Spinal cord (tissue), 10 donors: ENCODE data around the gene TFDP1. TPM values are rescaled to one million over a fixed set of nuclear protein-coding genes. Genes with fewer than 3 reads are reported as not detected.
A peak's percentile ranks its signal among the peaks of the same experiment; 100 is the strongest.

Source experiments
- DNase-seq, 6 donors: peaks; one replicate each; pipeline versions ENCODE4 v3.0.0 to v3.0.0-alpha.2; 2013 to 2015; ENCODE audit warnings: low spot score in 6 of 6, low read depth in 4 of 6
- H3K27ac ChIP-seq: one replicate; pipeline ENCODE4 v1.5.1; 2013; ENCODE audit warnings: low read depth, low read length, control low read depth
- H3K27me3 ChIP-seq: one replicate; pipeline ENCODE4 v1.6.1; 2013; ENCODE audit warnings: low read length; ENCODE audit not compliant: control insufficient read depth, insufficient read depth
- H3K36me3 ChIP-seq: one replicate; pipeline ENCODE4 v1.6.1; 2013; ENCODE audit warnings: low read length; ENCODE audit not compliant: control insufficient read depth, insufficient read depth
- H3K4me1 ChIP-seq: one replicate; pipeline ENCODE4 v1.6.1; 2013; ENCODE audit warnings: low read length; ENCODE audit not compliant: control insufficient read depth, insufficient read depth
- H3K4me3 ChIP-seq: one replicate; pipeline ENCODE4 v1.5.1; 2013; ENCODE audit warnings: low read depth, low read length, control low read depth
- H3K9me3 ChIP-seq: one replicate; pipeline ENCODE4 v1.6.1; 2013; ENCODE audit warnings: low read length; ENCODE audit not compliant: control insufficient read depth, insufficient read depth
- WGBS: methylation state at CpG from one replicate; pipeline ENCODE4 v1.1.5; 2013; ENCODE audit warnings: missing lambda C conversion rate; ENCODE audit not compliant: insufficient coverage; 5-methylcytosine and 5-hydroxymethylcytosine counted together
- polyA plus RNA-seq, 2 donors: library from polyadenylated mRNA; unstranded; fragments of 120-200 nt; gene quantifications; one replicate each; pipeline ENCODE4 v1.2.1, GENCODE V29; 2013; ENCODE audit not compliant: insufficient read length in 2 of 2
- total RNA-seq, 2 donors: library from RNA; depleted of rRNA in 1 of 2; stranded (reverse); fragments of 120-200 nt in 1 of 2; fragments of >200 nt in 1 of 2; gene quantifications; one replicate each; pipeline versions ENCODE4 v1.2.3 to v1.2.4, GENCODE V29; 2013 to 2014
- donor health status: healthy.

Gene TFDP1
- total and polyA plus RNA-seq, 4 donors = 43.9 to 87.7 (median 63.8) TPM

- WGBS = 97% methylated on average over 24 of the region's 25 CpGs
- Histone ChIP-seq H3K4me1 (no peaks in the 10 kb centered on the region), H3K36me3 (peaks cover 86% of the 10 kb centered on the region), H3K9me3 (no peaks in the 10 kb centered on the region), H3K27me3 (no peaks in the 10 kb centered on the region), H3K4me3 (no peak overlapping the region), H3K27ac (no peak overlapping the region)
- no peak for DNase-seq
Measured at GRCh38 chr13:113635709-113636108, 51.2 kb downstream of the TFDP1 start.

GRCh38 chr13:113636266-113636963 lies 51.9 kb downstream of the TFDP1 start:
- DNase-seq = no peak
- no peaks in the 10 kb centered on the region for H3K9me3 ChIP-seq
- peaks cover 80% of the 10 kb centered on the region for H3K36me3 ChIP-seq

GRCh38 chr13:113637262-113638160 lies 53.0 kb downstream of the TFDP1 start:
- Histone ChIP-seq H3K27me3 (no peaks in the 10 kb centered on the region), H3K36me3 (peaks cover 73% of the 10 kb centered on the region), H3K4me1 (no peaks in the 10 kb centered on the region), H3K27ac (no peak overlapping the region), H3K9me3 (no peaks in the 10 kb centered on the region), H3K4me3 (no peak overlapping the region)
- WGBS = 96% methylated on average over 27 of the region's 30 CpGs
- DNase-seq = no peak

More at GRCh38 chr13:113636266-113636963, 51.9 kb downstream of the TFDP1 start:
- no peaks in the 10 kb centered on the region for H3K4me1 ChIP-seq
- no peak overlapping the region for H3K4me3 ChIP-seq
- no peaks in the 10 kb centered on the region for H3K27me3 ChIP-seq
- no peak overlapping the region for H3K27ac ChIP-seq
- WGBS = 96% methylated on average over 21 of the region's 24 CpGs

GRCh38 chr13:113638173-113638746 lies 53.7 kb downstream of the TFDP1 start:
- no peaks in the 10 kb centered on the region for H3K4me1 ChIP-seq
- no peak for DNase-seq
- H3K4me3 ChIP-seq = no peak overlapping the region
- no peaks in the 10 kb centered on the region for H3K27me3 ChIP-seq
- no peak overlapping the region for H3K27ac ChIP-seq
- no peaks in the 10 kb centered on the region for H3K9me3 ChIP-seq
- WGBS = 98% methylated on average over 29 of the region's 37 CpGs
- H3K36me3 ChIP-seq = peaks cover 66% of the 10 kb centered on the region

- no peaks in the 10 kb centered on the region for H3K27me3 ChIP-seq
- WGBS = 98% methylated on average over 5 of the region's 8 CpGs
- H3K9me3 ChIP-seq = no peaks in the 10 kb centered on the region
- no peaks in the 10 kb centered on the region for H3K4me1 ChIP-seq
- H3K4me3 ChIP-seq = no peak overlapping the region
- no peak for DNase-seq
- H3K27ac ChIP-seq = no peak overlapping the region
- peaks cover 60% of the 10 kb centered on the region for H3K36me3 ChIP-seq
Measured at GRCh38 chr13:113638806-113639205, 54.3 kb downstream of the TFDP1 start.

- WGBS = 93% methylated on average over 23 of the region's 27 CpGs
- H3K36me3 ChIP-seq = peaks cover 53% of the 10 kb centered on the region
Measured at GRCh38 chr13:113639616-113640262, 55.2 kb downstream of the TFDP1 start.

GRCh38 chr13:113641426-113641825 lies 56.9 kb downstream of the TFDP1 start:
- H3K4me3 ChIP-seq = no peak overlapping the region
- WGBS = 92% methylated on average over 6 of the region's 7 CpGs
- H3K27me3 ChIP-seq = no peaks in the 10 kb centered on the region
- no peaks in the 10 kb centered on the region for H3K9me3 ChIP-seq
- H3K36me3 ChIP-seq = peaks cover 36% of the 10 kb centered on the region
- no peak overlapping the region for H3K27ac ChIP-seq
- no peaks in the 10 kb centered on the region for H3K4me1 ChIP-seq
- DNase-seq = no peak

More at GRCh38 chr13:113639616-113640262, 55.2 kb downstream of the TFDP1 start:
- H3K9me3 ChIP-seq = no peaks in the 10 kb centered on the region
- H3K4me3 ChIP-seq = no peak overlapping the region
- H3K4me1 ChIP-seq = no peaks in the 10 kb centered on the region
- no peak overlapping the region for H3K27ac ChIP-seq
- H3K27me3 ChIP-seq = no peaks in the 10 kb centered on the region
- DNase-seq = peak in 1 of 6 donors; percentile 35

- Histone ChIP-seq H3K27ac (no peak overlapping the region), H3K4me1 (peaks cover 9% of the 10 kb centered on the region), H3K27me3 (no peaks in the 10 kb centered on the region), H3K9me3 (no peaks in the 10 kb centered on the region), H3K4me3 (no peak overlapping the region), H3K36me3 (peaks cover 25% of the 10 kb centered on the region)
- 100% methylated on average over 1 of the region's 2 CpGs for WGBS
- DNase-seq = no peak
Measured at GRCh38 chr13:113642563-113642962, 58.0 kb downstream of the TFDP1 start.

- H3K4me3 ChIP-seq = no peak overlapping the region
- WGBS = no CpG with 5 or more reads among the region's 5 CpGs
- H3K4me1 ChIP-seq = peaks cover 19% of the 10 kb centered on the region
- no peak for DNase-seq
- H3K27me3 ChIP-seq = no peaks in the 10 kb centered on the region
- no peaks in the 10 kb centered on the region for H3K9me3 ChIP-seq
- no peak overlapping the region for H3K27ac ChIP-seq
- peaks cover 19% of the 10 kb centered on the region for H3K36me3 ChIP-seq
Measured at GRCh38 chr13:113643593-113643992, 59.0 kb downstream of the TFDP1 start.
